ENCODE measurements around the gene EIF2B1. TPM values are rescaled to one million over a fixed set of nuclear protein-coding genes. Genes with fewer than 3 reads are reported as not detected.

Gene EIF2B1
- polyA plus RNA-seq, 1 of the 3 experiments (the other 2 are of a cell fraction), result 90.5 TPM

DNA sequence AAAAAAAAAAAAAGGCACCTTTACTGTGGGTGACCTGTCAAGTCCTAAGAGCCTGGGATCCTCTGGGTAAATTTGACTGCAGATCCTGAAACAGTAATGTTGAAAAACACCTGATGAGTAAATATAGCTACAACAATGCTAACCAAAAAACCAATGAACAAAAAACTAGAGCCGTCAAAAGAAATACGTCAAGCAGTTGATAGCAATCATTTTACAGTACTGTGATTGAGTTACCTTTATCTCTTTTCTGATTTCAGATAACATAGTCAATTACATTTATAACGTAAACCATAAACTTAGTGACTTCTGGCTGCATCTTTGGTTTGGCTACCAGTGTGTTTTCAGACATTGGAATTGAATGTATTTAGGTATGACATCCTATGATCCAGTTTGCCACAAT lies 55.2 kb downstream of the EIF2B1 start:
- peaks cover 12% of the 10 kb centered on the region for H3F3A ChIP-seq (replicated peaks; ENCODE audit: insufficient read depth)
- no peak overlapping the region for H2AFZ ChIP-seq (ENCODE audit: low read depth)
- no peak overlapping the region for H3K4me2 ChIP-seq
- H3K4me1 ChIP-seq (ENCODE audit: control insufficient read depth in 1 of 2, insufficient read depth in 2 of 2, low read depth in 1 of 2, low read length in 1 of 2), result peaks cover 2 to 6% of the 10 kb centered on the region in 2 experiments; a peak in 1 of 4 replicates
- no peak overlapping the region for H3K4me3 ChIP-seq (ENCODE audit: low read depth in 2 of 2, low read length in 1 of 2)
- no peaks in the 10 kb centered on the region for H3K27me3 ChIP-seq (ENCODE audit: insufficient read depth)
- H4K20me1 ChIP-seq (ENCODE audit: insufficient read depth), result no peaks in the 10 kb centered on the region
- 79% methylated on average over 3 of the region's 3 CpGs for WGBS (ENCODE audit: low lambda C conversion rate)
- H3K79me2 ChIP-seq (ENCODE audit: insufficient read depth), result peaks cover 43% of the 10 kb centered on the region
- ChIA-PET CTCF (no interaction called here), POLR2A (interaction anchor here (0.6 kb wide), 1 partner anchor 80 kb away, joined by 4 read pairs; no protein-coding TSS in a partner anchor)
- H3K9ac ChIP-seq, result no peak overlapping the region
- H3K27ac ChIP-seq (ENCODE audit: low read depth in 2 of 2, low read length in 1 of 2), result no peak overlapping the region
- H3K9me2 ChIP-seq, result no peaks in the 10 kb centered on the region
- DNase-seq, result no peak
- no peaks in the 10 kb centered on the region for H3K9me3 ChIP-seq
- H3K36me3 ChIP-seq (replicated peaks in 1 of 2; ENCODE audit: control insufficient read depth in 1 of 2, insufficient read depth in 2 of 2, low read length in 1 of 2), result peaks cover 0 to 17% of the 10 kb centered on the region in 2 experiments
- no peak for TF ChIP-seq RXRA (IDR thresholded peaks at IDR 0.05; ENCODE audit: borderline replicate concordance, low read depth)
- TF ChIP-seq GATA2 (CRISPR knock-in tag; IDR thresholded peaks at IDR 0.05), result peak; percentile 63

DNA sequence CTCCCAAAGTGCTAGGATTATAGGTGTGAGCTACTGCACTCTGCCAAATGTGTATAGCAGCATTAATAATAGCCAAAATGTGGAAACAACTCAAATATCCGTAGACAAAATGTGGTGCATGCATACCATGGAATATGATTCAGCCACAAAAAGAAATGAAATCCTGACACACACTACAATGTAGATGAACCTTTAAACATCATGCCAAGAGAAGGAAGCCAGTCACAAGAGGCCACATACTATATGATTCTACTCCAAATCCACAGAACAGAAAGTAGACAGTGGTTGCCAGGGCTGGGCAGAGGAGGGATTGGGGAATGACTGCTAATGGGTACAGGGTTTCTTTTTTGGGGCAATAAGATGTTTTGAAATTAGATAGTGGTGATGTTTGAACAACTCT lies 56.9 kb downstream of the EIF2B1 start:
- POLR2A ChIA-PET, result interaction anchor here (0.9 kb wide), 1 partner anchor 29 kb away, joined by 6 read pairs; no protein-coding TSS in a partner anchor
- H3K4me1 ChIP-seq (ENCODE audit: control insufficient read depth in 1 of 2, insufficient read depth in 2 of 2, low read depth in 1 of 2, low read length in 1 of 2), result 0 out of 4 replicates have a peak, but pooled peaks cover 0 to 6% of the 10 kb centered on the region in 2 experiments
- no peak overlapping the region for H3K4me3 ChIP-seq (ENCODE audit: low read depth in 2 of 2, low read length in 1 of 2)
- no peak for DNase-seq
- no peak overlapping the region for H3K27ac ChIP-seq (ENCODE audit: low read depth in 2 of 2, low read length in 1 of 2)
- CTCF ChIA-PET, result no interaction called here
- H3F3A ChIP-seq (replicated peaks; ENCODE audit: insufficient read depth), result peaks cover 10% of the 10 kb centered on the region
- WGBS (ENCODE audit: low lambda C conversion rate), result 89% methylated on average over 1 of the region's 1 CpG
- no peaks in the 10 kb centered on the region for H4K20me1 ChIP-seq (ENCODE audit: insufficient read depth)
- no peak overlapping the region for H2AFZ ChIP-seq (ENCODE audit: low read depth)
- H3K9ac ChIP-seq, result no peak overlapping the region
- H3K4me2 ChIP-seq, result no peak overlapping the region
- H3K79me2 ChIP-seq (ENCODE audit: insufficient read depth), result peaks cover 29% of the 10 kb centered on the region
- no peaks in the 10 kb centered on the region for H3K27me3 ChIP-seq (ENCODE audit: insufficient read depth)
- no peaks in the 10 kb centered on the region for H3K9me3 ChIP-seq
- H3K36me3 ChIP-seq (replicated peaks in 1 of 2; ENCODE audit: control insufficient read depth in 1 of 2, insufficient read depth in 2 of 2, low read length in 1 of 2), result peaks cover 0 to 17% of the 10 kb centered on the region in 2 experiments
- H3K9me2 ChIP-seq, result no peaks in the 10 kb centered on the region
- TF ChIP-seq NFIC (IDR thresholded peaks at IDR 0.05; ENCODE audit: borderline replicate concordance) (no peak), NRF1 (IDR thresholded peaks at IDR 0.05; ENCODE audit: low read depth, low read length) (no peak), SMC3 (IDR thresholded peaks at IDR 0.05; ENCODE audit: low read depth, low read length) (no peak), FOSL2 (IDR thresholded peaks at IDR 0.05; ENCODE audit: borderline replicate concordance, low read depth) (no peak), FOXM1 (IDR thresholded peaks at IDR 0.05; ENCODE audit: low read depth) (no peak), GABPA (IDR thresholded peaks at IDR 0.05; ENCODE audit: low read depth) (no peak), RXRA (IDR thresholded peaks at IDR 0.05; ENCODE audit: borderline replicate concordance, low read depth) (no peak), TCF12 (IDR thresholded peaks at IDR 0.05) (no peak), TAF1 (IDR thresholded peaks at IDR 0.05; ENCODE audit: borderline replicate concordance, low read depth, low read length) (no peak), RFX5 (IDR thresholded peaks at IDR 0.05; ENCODE audit: low read length) (no peak)
- TF ChIP-seq, protein P1, sequence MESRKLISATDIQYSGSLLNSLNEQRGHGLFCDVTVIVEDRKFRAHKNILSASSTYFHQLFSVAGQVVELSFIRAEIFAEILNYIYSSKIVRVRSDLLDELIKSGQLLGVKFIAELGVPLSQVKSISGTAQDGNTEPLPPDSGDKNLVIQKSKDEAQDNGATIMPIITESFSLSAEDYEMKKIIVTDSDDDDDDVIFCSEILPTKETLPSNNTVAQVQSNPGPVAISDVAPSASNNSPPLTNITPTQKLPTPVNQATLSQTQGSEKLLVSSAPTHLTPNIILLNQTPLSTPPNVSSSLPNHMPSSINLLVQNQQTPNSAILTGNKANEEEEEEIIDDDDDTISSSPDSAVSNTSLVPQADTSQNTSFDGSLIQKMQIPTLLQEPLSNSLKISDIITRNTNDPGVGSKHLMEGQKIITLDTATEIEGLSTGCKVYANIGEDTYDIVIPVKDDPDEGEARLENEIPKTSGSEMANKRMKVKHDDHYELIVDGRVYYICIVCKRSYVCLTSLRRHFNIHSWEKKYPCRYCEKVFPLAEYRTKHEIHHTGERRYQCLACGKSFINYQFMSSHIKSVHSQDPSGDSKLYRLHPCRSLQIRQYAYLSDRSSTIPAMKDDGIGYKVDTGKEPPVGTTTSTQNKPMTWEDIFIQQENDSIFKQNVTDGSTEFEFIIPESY (IDR thresholded peaks at IDR 0.05; ENCODE audit: borderline replicate concordance, low read depth), result no peak
- TF ChIP-seq, protein P2, sequence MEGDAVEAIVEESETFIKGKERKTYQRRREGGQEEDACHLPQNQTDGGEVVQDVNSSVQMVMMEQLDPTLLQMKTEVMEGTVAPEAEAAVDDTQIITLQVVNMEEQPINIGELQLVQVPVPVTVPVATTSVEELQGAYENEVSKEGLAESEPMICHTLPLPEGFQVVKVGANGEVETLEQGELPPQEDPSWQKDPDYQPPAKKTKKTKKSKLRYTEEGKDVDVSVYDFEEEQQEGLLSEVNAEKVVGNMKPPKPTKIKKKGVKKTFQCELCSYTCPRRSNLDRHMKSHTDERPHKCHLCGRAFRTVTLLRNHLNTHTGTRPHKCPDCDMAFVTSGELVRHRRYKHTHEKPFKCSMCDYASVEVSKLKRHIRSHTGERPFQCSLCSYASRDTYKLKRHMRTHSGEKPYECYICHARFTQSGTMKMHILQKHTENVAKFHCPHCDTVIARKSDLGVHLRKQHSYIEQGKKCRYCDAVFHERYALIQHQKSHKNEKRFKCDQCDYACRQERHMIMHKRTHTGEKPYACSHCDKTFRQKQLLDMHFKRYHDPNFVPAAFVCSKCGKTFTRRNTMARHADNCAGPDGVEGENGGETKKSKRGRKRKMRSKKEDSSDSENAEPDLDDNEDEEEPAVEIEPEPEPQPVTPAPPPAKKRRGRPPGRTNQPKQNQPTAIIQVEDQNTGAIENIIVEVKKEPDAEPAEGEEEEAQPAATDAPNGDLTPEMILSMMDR (IDR thresholded peaks at IDR 0.05), result no peak
- TF ChIP-seq, protein P3, sequence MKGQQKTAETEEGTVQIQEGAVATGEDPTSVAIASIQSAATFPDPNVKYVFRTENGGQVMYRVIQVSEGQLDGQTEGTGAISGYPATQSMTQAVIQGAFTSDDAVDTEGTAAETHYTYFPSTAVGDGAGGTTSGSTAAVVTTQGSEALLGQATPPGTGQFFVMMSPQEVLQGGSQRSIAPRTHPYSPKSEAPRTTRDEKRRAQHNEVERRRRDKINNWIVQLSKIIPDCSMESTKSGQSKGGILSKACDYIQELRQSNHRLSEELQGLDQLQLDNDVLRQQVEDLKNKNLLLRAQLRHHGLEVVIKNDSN (IDR thresholded peaks at IDR 0.05; ENCODE audit: borderline replicate concordance, low read depth), result no peak
- TF ChIP-seq, protein P4, sequence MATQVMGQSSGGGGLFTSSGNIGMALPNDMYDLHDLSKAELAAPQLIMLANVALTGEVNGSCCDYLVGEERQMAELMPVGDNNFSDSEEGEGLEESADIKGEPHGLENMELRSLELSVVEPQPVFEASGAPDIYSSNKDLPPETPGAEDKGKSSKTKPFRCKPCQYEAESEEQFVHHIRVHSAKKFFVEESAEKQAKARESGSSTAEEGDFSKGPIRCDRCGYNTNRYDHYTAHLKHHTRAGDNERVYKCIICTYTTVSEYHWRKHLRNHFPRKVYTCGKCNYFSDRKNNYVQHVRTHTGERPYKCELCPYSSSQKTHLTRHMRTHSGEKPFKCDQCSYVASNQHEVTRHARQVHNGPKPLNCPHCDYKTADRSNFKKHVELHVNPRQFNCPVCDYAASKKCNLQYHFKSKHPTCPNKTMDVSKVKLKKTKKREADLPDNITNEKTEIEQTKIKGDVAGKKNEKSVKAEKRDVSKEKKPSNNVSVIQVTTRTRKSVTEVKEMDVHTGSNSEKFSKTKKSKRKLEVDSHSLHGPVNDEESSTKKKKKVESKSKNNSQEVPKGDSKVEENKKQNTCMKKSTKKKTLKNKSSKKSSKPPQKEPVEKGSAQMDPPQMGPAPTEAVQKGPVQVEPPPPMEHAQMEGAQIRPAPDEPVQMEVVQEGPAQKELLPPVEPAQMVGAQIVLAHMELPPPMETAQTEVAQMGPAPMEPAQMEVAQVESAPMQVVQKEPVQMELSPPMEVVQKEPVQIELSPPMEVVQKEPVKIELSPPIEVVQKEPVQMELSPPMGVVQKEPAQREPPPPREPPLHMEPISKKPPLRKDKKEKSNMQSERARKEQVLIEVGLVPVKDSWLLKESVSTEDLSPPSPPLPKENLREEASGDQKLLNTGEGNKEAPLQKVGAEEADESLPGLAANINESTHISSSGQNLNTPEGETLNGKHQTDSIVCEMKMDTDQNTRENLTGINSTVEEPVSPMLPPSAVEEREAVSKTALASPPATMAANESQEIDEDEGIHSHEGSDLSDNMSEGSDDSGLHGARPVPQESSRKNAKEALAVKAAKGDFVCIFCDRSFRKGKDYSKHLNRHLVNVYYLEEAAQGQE (IDR thresholded peaks at IDR 0.05; ENCODE audit: low read depth, low read length), result no peak
- TF ChIP-seq, protein P5, sequence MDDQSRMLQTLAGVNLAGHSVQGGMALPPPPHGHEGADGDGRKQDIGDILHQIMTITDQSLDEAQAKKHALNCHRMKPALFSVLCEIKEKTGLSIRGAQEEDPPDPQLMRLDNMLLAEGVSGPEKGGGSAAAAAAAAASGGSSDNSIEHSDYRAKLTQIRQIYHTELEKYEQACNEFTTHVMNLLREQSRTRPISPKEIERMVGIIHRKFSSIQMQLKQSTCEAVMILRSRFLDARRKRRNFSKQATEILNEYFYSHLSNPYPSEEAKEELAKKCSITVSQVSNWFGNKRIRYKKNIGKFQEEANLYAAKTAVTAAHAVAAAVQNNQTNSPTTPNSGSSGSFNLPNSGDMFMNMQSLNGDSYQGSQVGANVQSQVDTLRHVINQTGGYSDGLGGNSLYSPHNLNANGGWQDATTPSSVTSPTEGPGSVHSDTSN (IDR thresholded peaks at IDR 0.05), result no peak
- TF ChIP-seq, protein P6, sequence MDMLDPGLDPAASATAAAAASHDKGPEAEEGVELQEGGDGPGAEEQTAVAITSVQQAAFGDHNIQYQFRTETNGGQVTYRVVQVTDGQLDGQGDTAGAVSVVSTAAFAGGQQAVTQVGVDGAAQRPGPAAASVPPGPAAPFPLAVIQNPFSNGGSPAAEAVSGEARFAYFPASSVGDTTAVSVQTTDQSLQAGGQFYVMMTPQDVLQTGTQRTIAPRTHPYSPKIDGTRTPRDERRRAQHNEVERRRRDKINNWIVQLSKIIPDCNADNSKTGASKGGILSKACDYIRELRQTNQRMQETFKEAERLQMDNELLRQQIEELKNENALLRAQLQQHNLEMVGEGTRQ (IDR thresholded peaks at IDR 0.05; ENCODE audit: borderline replicate concordance, low read depth, low read length), result no peak
